DMS114 treated with DMSO at 0.1 percent for 48 hours (cell line): ENCODE data around the gene PBOV1.

Experiments used
- DNase-seq: peaks from one replicate; lab custom pipeline; 2025; ENCODE audit not compliant: unreplicated experiment; lab: John Stamatoyannopoulos, UW

The PBOV1 gene

DNA sequence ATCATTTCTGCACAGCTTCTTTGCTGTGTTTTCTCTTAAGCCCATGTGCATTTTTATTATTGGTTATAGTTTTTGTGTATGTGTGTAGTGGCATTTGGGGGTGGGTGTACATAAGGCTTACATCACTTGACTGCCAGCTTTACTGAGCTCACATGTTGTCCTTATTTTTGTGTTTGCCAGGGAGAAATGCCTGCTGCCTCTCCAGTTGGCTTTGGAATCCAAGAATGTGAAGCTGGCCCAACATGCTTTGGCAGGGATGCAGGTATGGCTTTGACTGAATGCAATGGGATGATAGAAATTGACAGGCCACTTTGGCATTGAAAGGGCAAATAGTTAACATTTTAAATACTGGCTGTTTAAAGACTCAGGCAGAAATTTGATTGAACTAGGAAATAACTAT lies 11.4 kb downstream of the PBOV1 start:
- DNase-seq, result no peak

DNA sequence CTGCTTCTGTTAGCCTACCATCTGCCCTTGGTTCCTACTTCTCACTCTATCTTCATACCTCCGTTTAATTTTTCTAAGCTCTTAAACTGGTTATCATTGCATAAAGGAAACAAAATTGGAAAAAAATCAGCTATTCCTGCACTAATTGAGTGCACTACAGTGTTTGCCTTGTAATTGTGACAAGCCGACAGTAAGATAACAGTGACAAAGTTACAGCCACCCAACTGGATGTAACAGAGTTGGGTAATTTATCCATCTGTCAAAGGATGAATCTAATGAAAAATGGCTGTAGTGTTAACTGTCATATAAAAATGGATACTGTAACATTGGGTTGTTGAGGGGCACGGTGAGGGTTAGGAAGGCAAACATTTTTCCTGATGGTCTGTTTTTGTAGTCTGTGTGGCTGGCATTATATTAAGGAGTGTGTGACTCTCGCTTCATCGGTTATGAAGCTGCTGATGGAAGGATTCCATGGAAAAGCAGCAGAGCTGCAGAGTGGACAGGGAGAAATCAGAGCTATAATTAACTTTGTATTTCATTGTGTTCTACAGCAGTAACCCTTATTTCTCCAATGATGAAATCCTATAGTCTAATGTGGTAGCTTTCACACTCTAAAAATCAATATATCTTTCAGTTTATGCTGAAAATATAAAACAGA lies 12.7 kb downstream of the PBOV1 start:
- no peak for DNase-seq

DNA sequence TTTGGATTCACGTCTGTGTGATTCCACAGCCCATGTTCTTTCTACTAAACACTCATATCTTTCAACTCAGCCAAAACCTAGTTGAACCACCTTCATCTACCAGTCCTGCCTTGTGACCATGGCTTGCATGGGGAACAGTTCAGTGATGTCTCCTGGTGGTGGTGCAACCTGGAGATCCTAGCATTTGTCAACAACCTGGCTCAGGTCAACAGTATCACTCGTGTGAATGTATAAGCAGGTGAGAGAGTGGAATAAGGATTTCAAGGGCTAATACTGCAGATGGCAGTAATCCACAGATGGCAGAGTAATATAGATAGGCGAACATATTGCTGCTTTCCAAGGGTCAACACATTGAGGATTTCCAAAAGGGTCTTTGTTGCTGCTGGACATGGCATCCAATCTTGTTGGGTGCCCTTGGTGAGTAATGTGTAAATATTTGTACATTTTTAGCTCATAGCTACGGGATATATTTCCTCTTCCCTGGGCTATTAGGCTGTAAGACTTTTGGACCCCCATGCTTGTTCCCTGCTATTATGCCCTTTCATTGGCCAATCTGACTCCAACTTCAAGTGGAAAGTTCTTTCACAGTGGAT lies 13.4 kb downstream of the PBOV1 start:
- no peak for DNase-seq

DNA sequence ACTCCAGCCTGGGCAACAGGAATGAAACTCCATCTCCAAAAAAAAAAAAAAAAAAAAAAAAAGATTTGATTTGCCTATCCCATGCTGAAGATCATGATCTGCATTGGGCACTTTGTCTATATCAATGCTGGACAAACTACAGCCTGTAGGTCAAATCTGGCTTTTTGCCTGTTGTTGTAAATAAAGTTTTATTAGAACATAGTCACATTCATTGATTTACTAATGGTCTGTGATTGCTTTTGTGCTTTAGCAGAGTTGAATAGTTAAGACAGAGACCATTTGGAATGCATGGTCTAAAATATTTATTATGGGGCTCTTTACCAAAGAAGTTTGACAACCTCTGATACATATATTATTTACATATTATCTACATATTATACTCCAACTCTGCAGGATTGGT lies 14.0 kb downstream of the PBOV1 start:
- no peak for DNase-seq

DNA sequence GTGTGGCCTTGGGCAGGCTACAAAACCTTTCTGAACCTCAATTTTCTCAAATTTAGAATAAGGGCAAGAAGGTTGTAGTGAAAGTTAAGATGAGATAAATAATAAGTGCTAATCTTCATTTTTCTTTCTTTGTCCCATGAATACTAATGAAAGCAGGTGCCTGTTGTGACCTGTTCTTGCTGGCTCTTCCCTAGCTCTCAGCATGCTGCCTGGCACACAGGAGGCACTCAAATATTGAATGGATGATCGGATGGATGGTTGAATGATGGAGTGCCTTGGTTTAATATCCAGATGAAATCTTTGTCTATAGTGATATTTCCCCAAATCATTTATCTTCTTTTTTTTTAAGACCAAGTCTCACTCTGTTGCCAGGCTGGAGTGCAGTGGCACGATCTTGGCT lies 15.0 kb downstream of the PBOV1 start:
- no peak for DNase-seq

DNA sequence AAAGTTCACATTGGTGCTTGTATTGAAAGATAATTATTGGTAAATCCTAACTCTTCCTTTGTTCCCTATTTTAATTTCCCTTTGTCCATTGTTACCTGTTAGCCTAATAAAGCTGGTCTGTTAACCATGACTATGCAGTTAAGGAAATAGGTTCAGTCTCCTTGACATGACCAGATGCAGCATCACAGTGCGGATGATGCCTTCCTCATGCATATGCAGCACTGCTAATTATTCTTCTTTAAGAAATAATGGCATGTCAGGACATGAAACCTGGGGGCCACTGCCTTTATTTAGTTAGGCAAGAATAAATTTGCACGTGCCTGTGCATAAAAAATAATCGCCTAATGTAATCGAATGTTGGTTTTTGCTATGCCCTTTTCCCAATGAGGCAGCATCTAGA lies 16.5 kb downstream of the PBOV1 start:
- DNase-seq, result no peak

DNA sequence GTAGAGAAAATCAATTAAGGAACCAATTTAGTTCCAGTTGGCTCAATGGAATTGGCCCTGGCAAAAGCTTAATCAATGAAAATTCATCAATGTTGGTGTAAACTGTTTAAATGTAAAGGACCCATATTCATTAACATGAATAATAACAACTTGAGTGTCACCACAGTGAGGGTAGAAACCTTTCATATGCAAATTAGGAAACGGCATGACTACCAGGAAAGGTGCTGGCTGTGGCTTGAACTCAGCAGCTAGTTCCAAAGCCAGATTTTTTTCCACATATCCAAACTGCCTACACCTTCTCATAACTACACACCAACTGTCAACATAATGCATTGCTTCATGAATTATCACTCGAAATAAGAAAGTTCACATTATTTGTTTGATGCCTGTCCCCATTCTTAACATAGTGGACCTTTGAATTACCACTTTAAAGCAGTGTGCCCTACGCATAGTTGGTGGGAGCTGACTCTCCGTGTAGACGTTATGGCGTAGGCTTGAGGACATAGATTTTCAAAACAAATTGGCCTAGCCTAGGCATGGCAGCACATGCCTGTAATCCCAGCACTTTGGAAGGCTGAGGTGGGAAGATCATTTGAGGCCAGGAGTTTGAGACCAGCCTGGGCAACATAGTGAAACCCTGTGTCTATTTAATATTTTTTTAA lies 19.7 kb downstream of the PBOV1 start:
- DNase-seq, result no peak

DNA sequence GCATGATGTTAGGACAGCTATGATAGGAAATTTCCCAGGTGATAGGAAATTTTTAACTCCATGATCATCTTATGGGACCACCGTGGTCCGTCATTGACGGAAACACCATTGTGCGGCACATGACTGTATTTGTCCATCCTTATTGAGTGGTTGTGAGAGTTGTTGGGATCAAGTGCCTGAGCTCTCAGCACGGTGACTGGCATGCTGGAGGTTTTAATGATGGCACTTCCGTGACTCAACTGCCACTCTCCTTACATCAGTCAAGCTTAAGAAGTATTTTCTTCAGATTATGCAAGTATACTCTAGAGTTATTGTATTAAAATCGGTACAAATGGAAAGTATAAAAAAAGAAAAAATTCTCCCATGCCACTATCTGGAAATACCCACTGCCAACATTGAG lies 20.7 kb downstream of the PBOV1 start:
- DNase-seq, result no peak

DNA sequence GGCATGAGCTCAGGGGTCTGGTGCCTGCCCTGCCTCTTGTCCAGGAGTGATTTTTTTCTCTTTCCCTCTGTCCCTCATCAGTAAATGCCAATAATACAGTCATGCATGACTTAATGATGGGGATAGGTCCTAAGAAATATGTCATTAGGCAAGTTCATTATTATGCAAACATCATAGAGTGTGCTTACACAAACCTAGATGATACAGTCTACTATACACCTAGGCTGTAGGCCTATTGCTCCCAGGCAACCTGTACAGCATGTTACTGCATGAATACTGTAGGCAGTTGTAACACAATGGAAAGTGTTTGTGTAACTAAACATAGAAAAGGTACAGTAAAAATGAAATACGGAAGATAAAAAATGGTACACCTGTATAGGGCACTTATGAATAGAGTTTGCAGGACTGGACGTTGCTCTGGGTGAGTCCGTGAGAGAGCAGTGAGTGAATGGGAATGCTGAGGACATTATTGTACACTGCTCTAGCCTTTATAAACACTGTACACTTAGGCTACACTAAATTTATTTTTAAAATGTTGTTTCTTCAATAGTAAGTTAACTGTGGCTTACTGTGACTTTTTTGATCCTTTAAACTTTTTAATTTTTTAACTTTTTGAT lies 22.1 kb downstream of the PBOV1 start:
- DNase-seq, result no peak

DNA sequence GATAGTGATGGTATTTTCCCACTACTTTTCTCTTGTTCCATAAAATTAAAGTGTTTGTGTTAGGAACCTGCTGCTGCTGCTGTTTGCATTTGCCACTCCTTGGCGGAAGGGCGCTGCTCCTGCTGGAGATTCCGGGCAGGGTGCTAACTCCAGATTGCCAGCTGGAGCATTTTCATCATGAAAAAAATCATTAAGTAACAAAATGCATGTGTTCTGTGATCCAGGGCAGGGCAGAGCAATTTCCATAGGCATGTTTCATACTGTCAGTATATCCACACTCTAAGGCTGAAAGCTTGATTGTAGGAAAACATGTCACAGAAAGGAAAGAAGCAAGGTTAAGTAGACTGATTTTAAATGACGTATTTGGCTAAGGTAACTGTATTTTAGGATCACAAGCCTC lies 24.0 kb downstream of the PBOV1 start:
- no peak for DNase-seq

DNA sequence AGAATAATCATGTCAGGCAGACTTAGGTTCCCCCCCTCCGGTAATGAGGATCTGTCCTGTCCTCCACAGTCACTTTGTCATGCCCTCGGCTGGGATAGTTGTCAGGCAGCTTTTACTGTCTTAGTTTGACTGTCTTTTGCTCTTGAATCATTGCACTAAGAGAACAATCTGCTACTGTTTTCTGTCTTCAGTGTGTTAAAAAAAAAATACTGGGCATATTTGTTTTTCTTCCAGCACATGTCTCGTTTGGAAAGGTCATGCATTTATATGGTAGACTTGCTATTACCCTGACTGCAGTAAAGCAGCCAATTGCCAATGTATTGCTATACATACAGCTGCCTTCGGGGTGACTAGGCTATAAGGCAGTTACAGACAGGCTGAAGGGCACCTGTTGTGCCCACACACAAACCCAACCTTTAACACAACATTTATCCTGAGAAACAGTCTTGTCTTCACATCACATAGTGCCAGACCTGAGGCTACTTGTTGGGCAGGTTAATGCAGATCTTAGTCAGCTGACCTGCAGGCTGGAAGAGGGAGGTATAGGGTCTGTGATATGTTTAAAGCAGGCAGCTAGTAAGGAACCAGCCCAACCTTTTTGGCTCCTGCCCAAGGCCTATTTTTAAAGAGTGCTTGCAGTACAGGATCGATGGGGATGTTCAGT lies 29.9 kb downstream of the PBOV1 start:
- DNase-seq, result no peak

DNA sequence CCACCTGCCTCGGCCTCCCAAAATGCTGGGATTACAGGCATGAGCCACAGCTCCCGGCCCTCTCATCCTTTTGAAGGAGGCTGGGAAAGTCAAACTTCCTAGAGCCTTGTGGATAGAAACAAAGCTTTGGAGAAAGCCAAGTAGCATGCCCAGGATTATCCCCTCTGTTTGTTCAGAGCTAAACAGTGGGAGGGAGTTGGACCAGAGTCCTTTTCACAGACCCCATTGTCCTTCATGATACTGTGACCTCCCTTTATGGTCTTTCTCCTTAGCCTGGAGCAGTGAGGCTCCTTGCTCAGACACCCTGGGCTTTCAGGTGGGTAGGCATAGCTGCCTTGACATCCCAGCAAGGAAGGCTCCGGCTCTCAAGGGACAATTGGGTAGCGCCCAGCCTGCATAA lies 31.1 kb downstream of the PBOV1 start:
- no peak for DNase-seq

DNA sequence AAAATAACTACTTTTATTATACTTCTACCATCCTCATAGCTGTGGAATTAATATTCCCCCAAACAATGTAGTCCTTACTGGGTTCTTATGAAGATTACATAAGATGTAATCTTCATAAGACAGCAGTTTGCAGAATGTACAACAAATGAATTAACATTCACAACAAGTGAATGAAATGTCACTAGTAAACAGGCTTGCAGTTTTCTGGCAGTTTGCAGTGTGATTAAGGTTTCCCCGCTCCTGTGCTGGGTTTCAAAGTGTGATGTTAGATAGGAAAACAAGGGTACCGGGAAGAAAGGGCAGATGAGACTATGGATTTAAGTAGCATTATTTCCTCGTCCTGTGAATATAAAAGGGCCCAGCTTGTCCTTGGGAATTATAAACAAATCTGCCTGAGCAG lies 34.1 kb downstream of the PBOV1 start:
- no peak for DNase-seq

DNA sequence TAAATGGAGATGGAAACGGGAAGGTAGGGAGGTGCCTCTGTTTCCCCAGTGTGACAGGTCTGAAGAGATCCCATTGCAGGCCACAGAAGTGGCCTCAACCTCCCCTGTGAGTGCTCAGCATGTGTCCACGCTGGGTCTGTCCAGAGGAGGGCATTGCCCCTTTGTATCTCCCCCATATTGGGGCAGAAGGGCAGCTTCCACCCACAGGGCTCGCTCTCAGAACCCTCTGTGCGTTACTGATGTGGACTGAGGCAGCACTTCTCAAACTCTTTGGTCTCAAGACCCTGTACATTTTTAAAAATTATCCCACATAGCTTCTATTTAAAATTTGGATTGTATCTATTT lies 34.5 kb downstream of the PBOV1 start:
- no peak for DNase-seq

DNA sequence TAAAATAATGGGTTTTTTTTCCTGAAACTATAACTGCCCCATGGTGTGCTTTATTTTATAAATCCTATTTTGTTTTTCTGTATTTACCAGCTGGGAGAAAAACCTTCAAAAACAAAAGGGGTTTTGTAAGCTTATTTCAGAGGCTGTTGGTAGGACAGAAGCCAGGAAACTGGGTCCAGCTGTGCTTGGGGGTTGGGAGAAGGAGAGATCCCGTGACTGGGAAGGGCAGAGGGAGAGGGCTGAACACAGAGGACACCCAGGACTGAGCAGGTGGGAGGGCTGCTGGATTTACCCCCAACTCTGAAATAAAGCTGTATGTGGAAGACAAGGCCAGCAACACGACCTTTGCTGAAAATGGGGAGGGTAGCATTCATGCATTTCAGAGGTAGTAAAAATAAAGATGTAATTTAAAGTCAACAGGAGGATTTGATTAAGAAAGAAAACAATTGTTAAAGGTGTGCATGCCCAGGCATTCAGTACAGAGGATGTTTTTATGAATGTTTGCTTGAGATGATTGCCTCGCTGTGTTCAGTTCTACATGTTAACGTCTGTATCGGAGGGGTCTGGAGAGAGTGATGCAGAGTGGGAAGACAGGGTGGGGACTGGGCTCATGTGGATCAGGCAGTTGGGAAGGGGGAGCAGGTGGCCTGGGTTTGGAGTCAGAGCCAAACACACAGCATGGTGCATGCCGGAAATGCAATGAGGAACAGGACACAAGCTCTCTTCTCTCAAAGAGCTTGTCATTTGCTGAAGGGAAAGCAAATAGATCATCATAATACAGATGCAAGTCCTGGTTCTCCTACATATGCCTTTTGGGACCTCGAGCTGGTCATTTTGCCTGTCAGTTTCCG lies 35.1 kb downstream of the PBOV1 start:
- no peak for DNase-seq

DNA sequence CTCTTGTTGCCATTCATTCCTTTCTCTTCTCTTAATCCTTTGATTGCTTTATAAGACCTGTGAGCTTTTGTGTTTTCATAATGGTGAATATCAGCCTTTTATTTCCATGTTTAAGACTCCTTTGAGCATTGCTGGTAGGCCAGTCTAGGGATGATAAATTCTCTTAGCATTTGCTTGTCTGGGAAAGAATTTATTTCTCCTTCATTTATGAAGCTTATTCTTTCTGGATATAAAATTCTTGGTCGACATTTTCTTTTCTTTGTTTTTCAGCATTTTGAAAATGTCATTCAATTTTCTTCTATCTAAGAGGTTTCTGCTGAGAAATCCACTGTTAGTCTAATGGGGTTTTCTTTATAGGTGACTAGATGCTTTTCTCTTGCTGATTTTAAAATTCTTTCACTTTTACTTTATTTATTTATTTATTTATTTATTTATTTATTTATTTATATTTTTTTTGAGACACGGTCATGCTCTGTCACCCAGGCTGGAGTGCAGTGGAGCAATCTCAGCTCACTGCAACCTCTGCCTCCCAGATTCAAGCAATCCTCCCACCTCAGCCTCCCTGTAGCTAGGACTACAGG lies 41.5 kb downstream of the PBOV1 start:
- no peak for DNase-seq

DNA sequence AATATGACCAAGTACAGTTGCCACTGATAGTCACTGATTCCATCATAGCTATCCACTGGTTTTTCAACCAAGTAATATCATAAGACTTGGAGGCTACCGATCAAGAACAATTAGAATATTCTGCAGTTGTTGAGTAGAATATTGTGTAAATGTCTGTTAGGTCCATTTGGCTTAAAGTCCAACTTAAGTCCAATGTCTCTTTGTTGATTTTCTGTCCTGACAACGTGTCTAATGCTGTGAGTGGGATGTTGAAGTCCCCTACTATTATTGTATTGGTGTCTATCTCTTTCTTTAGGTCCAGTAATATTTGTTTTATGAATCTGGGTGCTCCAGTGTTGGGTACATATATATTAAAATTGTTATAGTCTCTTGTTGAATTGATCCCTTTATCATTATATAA lies 42.7 kb downstream of the PBOV1 start:
- DNase-seq, result no peak
